Measurements from ENCODE around the gene PPP4R1.

PPP4R1 gene

GRCh38 chr18:9568186-9568585, 46.2 kb downstream of the PPP4R1 start:
- Histone ChIP-seq H2BK12ac (ENCODE audit: low read length) (no peak overlapping the region), H3K9ac (ENCODE audit: low read depth, low read length, poor library complexity) (no peak overlapping the region), H3K4me1 (ENCODE audit: control insufficient read depth in 2 of 2, insufficient read depth in 1 of 2, low read depth in 1 of 2, low read length in 2 of 2) (no peaks in the 10 kb centered on the region), H2BK120ac (ENCODE audit: low read depth, low read length) (no peak overlapping the region), H3K14ac (ENCODE audit: low read length) (no peak overlapping the region), H3K27ac (replicated peaks; ENCODE audit: low read length) (no peak overlapping the region), H3K18ac (ENCODE audit: low read length) (no peak overlapping the region), H2BK5ac (ENCODE audit: low read length) (no peak overlapping the region), H3K4ac (ENCODE audit: low read length) (no peak overlapping the region), H2AFZ (ENCODE audit: low read length) (no peak overlapping the region), H3K36me3 (replicated peaks in 1 of 2; ENCODE audit: control insufficient read depth in 2 of 2, insufficient read depth in 2 of 2, low read length in 2 of 2) (peaks cover 12 to 100% of the 10 kb centered on the region in 2 donors), H4K91ac (ENCODE audit: low read depth, low read length, poor library complexity) (no peak overlapping the region), H3K4me2 (ENCODE audit: insufficient read depth, low read length, poor library complexity, severe bottlenecking) (no peak overlapping the region), H3K27me3 (ENCODE audit: control insufficient read depth in 3 of 3, insufficient read depth in 3 of 3, low read depth in 1 of 3, low read length in 3 of 3) (no peaks in the 10 kb centered on the region), H3K23ac (ENCODE audit: low read depth, low read length, poor library complexity) (no peak overlapping the region), H2BK15ac (ENCODE audit: low read length) (no peak overlapping the region), H4K8ac (ENCODE audit: low read depth, low read length) (no peak overlapping the region), H3K79me1 (ENCODE audit: low read depth, low read length) (no peaks in the 10 kb centered on the region), H3K9me3 (replicated peaks in 1 of 2; ENCODE audit: control insufficient read depth in 2 of 2, insufficient read depth in 1 of 2, low read depth in 1 of 2, low read length in 2 of 2) (no peaks in the 10 kb centered on the region), H2AK5ac (ENCODE audit: low read depth, low read length) (no peak overlapping the region), H3K4me3 (ENCODE audit: low read length in 2 of 2) (no peak overlapping the region)
- DNase-seq (ENCODE audit: low spot score): no peak

- H3K27ac ChIP-seq (replicated peaks; ENCODE audit: low read length): no peak overlapping the region
- H3K18ac ChIP-seq (ENCODE audit: low read length): no peak overlapping the region
- no peaks in the 10 kb centered on the region for H3K27me3 ChIP-seq (ENCODE audit: control insufficient read depth in 3 of 3, insufficient read depth in 3 of 3, low read depth in 1 of 3, low read length in 3 of 3)
- no peak overlapping the region for H3K4me3 ChIP-seq (ENCODE audit: low read length in 2 of 2)
- no peaks in the 10 kb centered on the region for H3K79me1 ChIP-seq (ENCODE audit: low read depth, low read length)
- no peak overlapping the region for H3K23ac ChIP-seq (ENCODE audit: low read depth, low read length, poor library complexity)
- H3K36me3 ChIP-seq (replicated peaks in 1 of 2; ENCODE audit: control insufficient read depth in 2 of 2, insufficient read depth in 2 of 2, low read length in 2 of 2): peaks cover 18 to 100% of the 10 kb centered on the region in 2 donors
- DNase-seq (ENCODE audit: low spot score): no peak
- no peak overlapping the region for H2BK12ac ChIP-seq (ENCODE audit: low read length)
- WGBS, 2 donors (ENCODE audit: extremely low coverage in 2 of 2, insufficient read length in 2 of 2, insufficient replicate concordance in 1 of 2): no CpG with 5 or more reads among the region's 2 CpGs
- H3K9me3 ChIP-seq (replicated peaks in 1 of 2; ENCODE audit: control insufficient read depth in 2 of 2, insufficient read depth in 1 of 2, low read depth in 1 of 2, low read length in 2 of 2): no peaks in the 10 kb centered on the region
- H3K4me2 ChIP-seq (ENCODE audit: insufficient read depth, low read length, poor library complexity, severe bottlenecking): no peak overlapping the region
- H2BK120ac ChIP-seq (ENCODE audit: low read depth, low read length): no peak overlapping the region
- H3K4me1 ChIP-seq (ENCODE audit: control insufficient read depth in 2 of 2, insufficient read depth in 1 of 2, low read depth in 1 of 2, low read length in 2 of 2): no peaks in the 10 kb centered on the region
- no peak overlapping the region for H3K14ac ChIP-seq (ENCODE audit: low read length)
- no peak overlapping the region for H2BK5ac ChIP-seq (ENCODE audit: low read length)
- H2AK5ac ChIP-seq (ENCODE audit: low read depth, low read length): no peak overlapping the region
- no peak overlapping the region for H2AFZ ChIP-seq (ENCODE audit: low read length)
- no peak overlapping the region for H4K91ac ChIP-seq (ENCODE audit: low read depth, low read length, poor library complexity)
- no peak overlapping the region for H3K4ac ChIP-seq (ENCODE audit: low read length)
- no peak overlapping the region for H4K8ac ChIP-seq (ENCODE audit: low read depth, low read length)
- no peak overlapping the region for H2BK15ac ChIP-seq (ENCODE audit: low read length)
- no peak overlapping the region for H3K9ac ChIP-seq (ENCODE audit: low read depth, low read length, poor library complexity)
Measured at GRCh38 chr18:9565407-9565806, 49.0 kb downstream of the PPP4R1 start.

- no peak overlapping the region for H4K91ac ChIP-seq (ENCODE audit: low read depth, low read length, poor library complexity)
- no peaks in the 10 kb centered on the region for H3K27me3 ChIP-seq (ENCODE audit: control insufficient read depth in 3 of 3, insufficient read depth in 3 of 3, low read depth in 1 of 3, low read length in 3 of 3)
- no peak overlapping the region for H2AK5ac ChIP-seq (ENCODE audit: low read depth, low read length)
- no peak for DNase-seq (ENCODE audit: low spot score)
- peaks cover 3% of the 10 kb centered on the region for H3K79me1 ChIP-seq (ENCODE audit: low read depth, low read length)
- no peak overlapping the region for H3K4ac ChIP-seq (ENCODE audit: low read length)
- peaks cover 19 to 100% of the 10 kb centered on the region in 2 donors for H3K36me3 ChIP-seq (replicated peaks in 1 of 2; ENCODE audit: control insufficient read depth in 2 of 2, insufficient read depth in 2 of 2, low read length in 2 of 2)
- no peak overlapping the region for H3K18ac ChIP-seq (ENCODE audit: low read length)
- H3K14ac ChIP-seq (ENCODE audit: low read length): no peak overlapping the region
- no peak overlapping the region for H2BK12ac ChIP-seq (ENCODE audit: low read length)
- H3K4me3 ChIP-seq (ENCODE audit: low read length in 2 of 2): no peak overlapping the region
- H3K9ac ChIP-seq (ENCODE audit: low read depth, low read length, poor library complexity): no peak overlapping the region
- no peak overlapping the region for H3K23ac ChIP-seq (ENCODE audit: low read depth, low read length, poor library complexity)
- H4K8ac ChIP-seq (ENCODE audit: low read depth, low read length): no peak overlapping the region
- WGBS, 2 donors (ENCODE audit: extremely low coverage in 2 of 2, insufficient read length in 2 of 2, insufficient replicate concordance in 1 of 2): no CpG with 5 or more reads among the region's 4 CpGs
- H3K9me3 ChIP-seq (replicated peaks in 1 of 2; ENCODE audit: control insufficient read depth in 2 of 2, insufficient read depth in 1 of 2, low read depth in 1 of 2, low read length in 2 of 2): no peaks in the 10 kb centered on the region
- H2AFZ ChIP-seq (ENCODE audit: low read length): no peak overlapping the region
- no peak overlapping the region for H3K27ac ChIP-seq (replicated peaks; ENCODE audit: low read length)
- no peak overlapping the region for H2BK120ac ChIP-seq (ENCODE audit: low read depth, low read length)
- no peak overlapping the region for H2BK15ac ChIP-seq (ENCODE audit: low read length)
- H3K4me1 ChIP-seq (ENCODE audit: control insufficient read depth in 2 of 2, insufficient read depth in 1 of 2, low read depth in 1 of 2, low read length in 2 of 2): no peaks in the 10 kb centered on the region
- no peak overlapping the region for H2BK5ac ChIP-seq (ENCODE audit: low read length)
- H3K4me2 ChIP-seq (ENCODE audit: insufficient read depth, low read length, poor library complexity, severe bottlenecking): no peak overlapping the region
Measured at GRCh38 chr18:9563331-9563730, 51.0 kb downstream of the PPP4R1 start.

GRCh38 chr18:9562584-9562983, 51.8 kb downstream of the PPP4R1 start:
- Histone ChIP-seq H3K4me1 (ENCODE audit: control insufficient read depth in 2 of 2, insufficient read depth in 1 of 2, low read depth in 1 of 2, low read length in 2 of 2) (no peaks in the 10 kb centered on the region), H2AK5ac (ENCODE audit: low read depth, low read length) (no peak overlapping the region), H3K9me3 (replicated peaks in 1 of 2; ENCODE audit: control insufficient read depth in 2 of 2, insufficient read depth in 1 of 2, low read depth in 1 of 2, low read length in 2 of 2) (peaks cover 0 to under 1% of the 10 kb centered on the region in 2 donors), H2BK120ac (ENCODE audit: low read depth, low read length) (no peak overlapping the region), H2BK5ac (ENCODE audit: low read length) (no peak overlapping the region), H4K91ac (ENCODE audit: low read depth, low read length, poor library complexity) (no peak overlapping the region), H2AFZ (ENCODE audit: low read length) (no peak overlapping the region), H3K79me1 (ENCODE audit: low read depth, low read length) (peaks cover 3% of the 10 kb centered on the region), H3K9ac (ENCODE audit: low read depth, low read length, poor library complexity) (no peak overlapping the region), H3K36me3 (replicated peaks in 1 of 2; ENCODE audit: control insufficient read depth in 2 of 2, insufficient read depth in 2 of 2, low read length in 2 of 2) (peaks cover 16 to 100% of the 10 kb centered on the region in 2 donors), H2BK12ac (ENCODE audit: low read length) (no peak overlapping the region), H3K4me3 (ENCODE audit: low read length in 2 of 2) (peak overlapping the region in 1 of 2 donors; percentile 5), H3K18ac (ENCODE audit: low read length) (no peak overlapping the region), H3K23ac (ENCODE audit: low read depth, low read length, poor library complexity) (no peak overlapping the region), H3K27me3 (ENCODE audit: control insufficient read depth in 3 of 3, insufficient read depth in 3 of 3, low read depth in 1 of 3, low read length in 3 of 3) (no peaks in the 10 kb centered on the region), H4K8ac (ENCODE audit: low read depth, low read length) (no peak overlapping the region), H3K27ac (replicated peaks; ENCODE audit: low read length) (no peak overlapping the region), H3K14ac (ENCODE audit: low read length) (no peak overlapping the region), H3K4me2 (ENCODE audit: insufficient read depth, low read length, poor library complexity, severe bottlenecking) (no peak overlapping the region), H2BK15ac (ENCODE audit: low read length) (no peak overlapping the region), H3K4ac (ENCODE audit: low read length) (no peak overlapping the region)
- WGBS, 2 donors (ENCODE audit: extremely low coverage in 2 of 2, insufficient read length in 2 of 2, insufficient replicate concordance in 1 of 2): no CpG with 5 or more reads among the region's 4 CpGs
- DNase-seq (ENCODE audit: low spot score): no peak

Measured in neuronal stem cell (in vitro differentiated cells).